HuH-7.5 (cell line): Measurements from ENCODE around the gene FAM81B.
"Not testable (repeated sequence)": the region's sequence is repeated elsewhere in the genome, so short reads cannot be mapped to it uniquely, and the experiment has no call there.

Experiments used
- DNase-seq: peaks from one replicate; pipeline ENCODE4 v3.0.0; 2011; ENCODE audit warnings: low spot score

Gene FAM81B, protein sequence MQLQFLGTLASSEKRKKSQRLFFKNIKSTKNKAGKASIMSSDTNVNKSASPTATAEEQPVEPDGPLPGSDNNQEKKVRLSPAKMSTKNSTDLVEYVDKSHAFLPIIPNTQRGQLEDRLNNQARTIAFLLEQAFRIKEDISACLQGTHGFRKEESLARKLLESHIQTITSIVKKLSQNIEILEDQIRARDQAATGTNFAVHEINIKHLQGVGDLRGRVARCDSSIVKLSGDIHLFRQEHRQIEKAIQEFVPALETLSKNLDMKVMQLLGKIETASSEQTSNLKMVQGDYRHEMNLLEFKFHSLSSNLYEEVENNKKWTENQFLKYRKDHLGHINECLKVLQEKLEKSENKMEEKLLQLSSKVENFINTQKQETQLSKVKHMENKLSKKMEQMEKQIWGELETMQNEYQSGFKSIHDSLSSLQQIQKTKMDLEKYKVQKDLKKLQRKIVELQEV

DNA sequence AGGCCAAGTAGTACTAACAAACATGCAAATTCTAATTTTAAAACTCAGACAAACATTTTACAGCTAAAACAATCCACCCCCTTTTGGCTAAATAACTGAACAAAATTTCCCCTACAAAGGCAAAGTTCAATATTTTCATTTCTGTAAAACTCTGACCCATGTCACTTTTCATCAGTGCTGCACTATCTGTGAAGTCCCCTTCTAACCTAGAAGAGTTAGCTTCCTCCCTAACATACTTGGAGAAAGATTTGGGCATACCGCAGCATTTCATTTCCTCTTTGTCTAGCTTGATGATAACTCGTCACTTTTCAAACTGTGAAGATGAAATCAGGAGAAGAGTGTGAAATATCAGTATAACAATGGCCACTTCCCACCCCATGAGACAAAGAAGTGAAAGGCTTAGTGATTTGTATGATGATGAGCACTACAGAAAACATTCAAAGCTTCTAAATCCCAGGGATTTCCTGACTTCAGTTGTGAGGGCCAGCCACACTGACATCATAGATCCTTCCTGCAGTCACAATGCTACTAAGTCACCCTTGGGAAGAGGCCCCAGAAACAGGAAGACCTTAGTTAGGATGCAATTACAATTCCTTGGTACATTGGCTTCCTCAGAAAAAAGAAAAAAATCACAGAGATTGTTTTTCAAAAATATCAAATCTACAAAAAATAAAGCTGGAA, at the start of gene FAM81B:
FAM81B (plus strand) TSS at position 555 of the 681 bp plus-strand sequence; CDS start at position 579, 24 bp downstream.
- no peak for DNase-seq

DNA sequence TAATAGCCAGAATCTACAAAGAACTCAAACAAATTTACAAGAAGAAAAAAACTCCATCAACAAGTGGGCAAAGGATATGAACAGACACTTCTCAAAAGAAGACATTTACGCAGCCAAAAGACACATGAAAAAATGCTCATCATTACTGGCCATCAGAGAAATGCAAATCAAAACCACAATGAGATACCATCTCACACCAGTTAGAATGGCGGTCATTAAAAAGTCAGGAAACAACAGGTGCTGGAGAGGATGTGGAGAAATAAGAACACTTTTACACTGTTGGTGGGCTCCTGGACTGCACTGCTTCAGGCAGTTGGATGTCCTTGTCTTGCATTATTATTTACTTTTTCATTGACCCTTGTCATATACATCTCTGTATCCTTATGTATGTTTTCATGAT, 49.7 kb upstream of the FAM81B start:
- DNase-seq = not testable (repeated sequence)

DNA sequence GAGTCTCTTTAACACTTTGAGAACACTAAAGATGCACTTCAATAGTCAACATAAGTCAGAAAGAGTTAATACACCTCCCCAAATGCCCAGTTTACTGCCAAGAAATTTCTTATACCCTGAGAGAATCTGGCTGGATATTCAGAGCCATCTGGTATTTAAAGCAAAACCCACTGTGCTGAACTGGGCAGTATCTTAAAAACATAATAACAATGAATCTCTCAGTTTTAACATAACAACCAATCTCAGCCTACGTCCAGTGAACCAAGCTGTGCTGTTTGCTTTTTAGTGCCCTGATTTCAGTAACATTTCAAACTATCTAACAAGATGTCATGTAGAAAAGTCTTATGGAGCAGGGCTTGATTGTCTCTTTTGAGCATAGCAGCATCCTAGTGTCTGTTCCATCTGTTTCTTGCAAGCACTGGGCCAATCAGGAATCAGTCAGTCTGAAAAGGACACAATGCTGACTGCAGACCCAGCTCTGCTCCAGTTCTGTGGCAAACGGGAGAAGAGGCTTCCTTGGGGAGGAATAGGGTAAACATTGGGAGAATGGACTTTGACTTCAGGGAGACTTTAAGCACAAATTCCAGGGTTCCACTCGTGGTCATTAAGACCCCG, 43.6 kb upstream of the FAM81B start:
- DNase-seq = no peak

DNA sequence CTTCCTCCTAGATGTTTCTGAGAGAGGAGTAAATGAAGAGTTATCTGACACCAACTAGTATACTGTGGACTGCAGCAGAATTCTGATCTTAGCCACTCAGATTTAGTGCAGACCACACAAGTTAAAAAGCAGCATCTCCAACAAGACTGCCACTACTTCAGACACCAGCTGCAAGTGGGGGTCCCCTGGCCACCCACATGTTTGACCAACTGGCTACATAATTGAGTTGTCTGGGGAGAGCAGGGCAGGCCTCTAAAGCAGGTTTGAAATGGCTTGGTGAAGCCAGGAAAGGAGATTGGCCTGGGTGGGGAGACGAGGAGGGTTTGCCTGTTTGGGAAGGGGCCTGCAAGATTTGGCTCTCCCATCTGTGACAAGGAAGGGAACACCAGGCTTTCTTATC, 40.5 kb upstream of the FAM81B start:
- DNase-seq = no peak

DNA sequence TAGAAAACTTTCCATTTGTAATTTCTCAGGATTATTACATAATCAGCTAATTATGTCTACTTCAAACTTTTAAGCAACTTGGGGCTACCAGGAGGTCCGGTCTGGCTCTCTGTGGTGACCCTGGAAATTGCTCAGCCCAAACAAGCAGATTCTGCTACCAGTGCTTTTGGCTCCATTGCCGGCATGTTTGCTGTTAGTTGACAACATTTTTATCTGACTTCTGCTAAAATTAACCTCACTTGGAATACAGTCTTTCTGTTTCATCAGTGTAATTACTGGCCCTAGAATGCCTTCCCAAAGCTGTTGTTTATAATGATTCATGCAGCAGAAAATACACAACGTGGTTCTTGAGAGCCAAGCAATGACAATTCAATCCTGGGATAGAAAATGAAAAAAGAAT, 38.5 kb upstream of the FAM81B start:
- no peak for DNase-seq

DNA sequence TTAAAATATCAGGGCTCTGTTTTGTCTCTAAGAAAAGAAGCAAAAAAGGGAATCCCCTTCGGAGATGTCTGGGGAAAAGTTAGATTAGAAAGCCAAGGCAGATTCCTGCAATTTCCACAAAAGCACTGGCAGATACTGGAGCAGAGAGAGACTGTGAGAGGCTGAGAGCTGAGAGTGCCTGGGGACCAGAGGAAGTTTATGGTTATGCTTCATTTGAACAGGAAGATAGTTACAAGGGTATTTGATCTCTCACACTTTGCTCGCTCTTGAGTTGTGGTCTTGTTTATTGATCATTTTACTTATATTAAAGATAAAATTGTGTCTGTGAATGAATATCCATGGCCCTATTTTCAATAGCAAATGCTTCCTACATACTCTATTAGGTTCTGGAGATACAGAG, 32.8 kb upstream of the FAM81B start:
- DNase-seq = no peak

DNA sequence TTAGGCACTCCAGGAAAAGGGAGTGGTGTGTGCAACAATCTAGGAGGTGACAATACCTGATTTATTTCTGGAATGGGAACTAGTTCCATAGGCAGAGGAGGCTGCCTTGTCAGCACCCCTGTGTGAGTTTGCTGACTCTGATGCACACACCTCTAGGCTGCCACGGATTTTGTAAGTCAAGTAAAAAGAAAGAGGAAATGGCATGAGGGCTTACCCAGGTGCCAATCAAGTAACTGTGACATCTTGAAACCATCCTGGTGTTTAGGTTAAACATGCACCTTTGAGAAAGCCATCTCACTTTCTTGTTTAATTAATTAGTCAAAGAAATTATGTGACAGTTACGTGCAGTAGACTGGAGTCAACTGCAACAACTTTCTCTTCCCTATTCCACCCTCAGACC, 32.3 kb upstream of the FAM81B start:
- DNase-seq = no peak

DNA sequence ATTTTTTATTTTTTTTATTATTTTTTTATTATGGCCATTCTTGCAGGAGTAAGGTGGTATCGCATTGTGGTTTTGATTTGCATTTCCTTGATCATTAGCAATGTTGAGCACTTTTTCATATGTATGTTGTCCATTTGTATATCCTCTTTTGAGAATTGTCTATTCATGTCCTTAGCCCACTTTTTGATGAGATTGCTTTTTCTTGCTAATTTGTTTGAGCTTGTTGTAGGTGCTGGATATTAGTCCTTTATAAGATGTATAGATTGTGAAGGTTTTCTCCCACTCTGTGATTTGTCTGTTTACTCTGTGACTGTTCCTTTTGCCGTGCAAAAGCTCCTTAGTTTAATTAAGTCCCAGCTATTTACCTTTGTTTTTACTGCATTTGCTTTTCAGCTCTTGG, 30.5 kb upstream of the FAM81B start:
- not testable (repeated sequence) for DNase-seq

DNA sequence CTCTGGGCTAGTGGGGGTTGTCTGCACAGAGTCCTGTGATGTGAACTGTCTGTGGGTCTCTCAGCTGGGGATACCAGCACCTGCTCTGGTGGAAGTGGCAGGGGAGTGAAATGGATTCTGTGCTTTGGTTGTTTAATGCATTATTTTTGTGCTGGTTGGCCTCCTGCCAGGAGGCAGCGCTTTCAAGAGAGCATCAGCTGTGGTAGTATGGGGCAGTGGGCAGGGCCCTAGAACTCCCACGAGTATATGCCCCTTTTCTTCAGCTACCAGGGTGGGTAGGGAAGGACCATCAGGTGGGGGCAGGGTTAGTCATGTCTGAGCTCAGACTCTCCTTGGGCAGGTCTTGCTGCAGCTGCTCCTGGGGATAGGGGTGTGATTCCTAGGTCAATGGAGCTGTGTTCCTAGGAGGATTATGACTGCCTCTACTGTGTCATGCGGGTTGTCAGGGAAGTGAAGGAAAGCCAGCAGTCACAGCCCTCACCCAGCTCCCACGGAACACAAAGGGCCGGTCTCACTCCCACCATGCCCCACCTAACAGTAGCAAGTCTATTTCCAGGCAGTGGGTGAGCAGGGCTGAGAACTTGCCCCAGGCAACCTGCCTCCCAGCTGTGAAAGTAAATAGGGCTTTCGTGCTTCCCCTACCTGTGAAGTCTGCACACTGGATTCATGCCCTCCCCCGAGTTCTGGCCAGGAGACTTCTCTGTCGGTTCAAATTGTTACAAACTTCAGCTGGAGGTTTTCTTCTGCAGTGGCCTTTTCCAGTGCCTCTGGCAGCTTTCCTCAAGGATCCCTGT, 25.7 kb upstream of the FAM81B start:
- no peak for DNase-seq

DNA sequence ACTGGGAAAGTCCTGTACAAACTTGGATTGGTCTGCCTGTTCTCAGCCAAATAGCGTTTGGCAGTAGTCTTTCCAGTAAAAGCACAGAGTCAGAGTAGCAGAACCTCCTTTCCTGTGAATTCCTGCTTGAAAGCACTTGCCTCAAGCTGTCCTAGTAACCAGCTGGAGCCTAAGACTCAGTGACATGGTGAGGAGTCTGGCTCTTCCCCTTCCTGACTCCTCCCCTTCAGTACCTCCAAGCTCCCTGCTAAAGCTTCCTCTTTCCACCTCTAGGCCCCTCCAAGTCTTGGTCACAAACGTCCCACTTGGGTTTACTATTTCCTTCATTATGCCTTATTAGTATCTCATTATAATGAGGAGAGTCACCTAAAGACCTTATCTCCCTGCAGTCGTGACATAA, 21.4 kb upstream of the FAM81B start:
- DNase-seq = no peak

DNA sequence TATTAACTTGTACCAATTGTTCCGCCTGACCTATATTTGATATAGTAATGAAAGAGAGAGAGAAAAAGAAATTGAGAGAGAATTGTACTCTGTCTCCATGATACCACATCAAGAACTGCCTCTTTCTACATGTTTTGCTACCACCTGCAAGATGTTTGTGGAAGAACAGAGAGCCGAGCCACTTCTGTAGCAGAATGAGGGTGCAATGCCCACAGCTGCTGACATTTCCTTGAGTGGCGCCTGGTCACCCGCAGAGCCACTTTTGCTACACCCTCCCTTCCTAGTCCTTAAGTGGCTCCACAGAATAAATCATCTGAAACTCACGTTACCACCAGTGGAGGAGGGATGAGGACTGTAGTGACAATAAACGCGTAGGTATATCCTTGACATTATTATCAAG, 17.1 kb upstream of the FAM81B start:
- DNase-seq = no peak

DNA sequence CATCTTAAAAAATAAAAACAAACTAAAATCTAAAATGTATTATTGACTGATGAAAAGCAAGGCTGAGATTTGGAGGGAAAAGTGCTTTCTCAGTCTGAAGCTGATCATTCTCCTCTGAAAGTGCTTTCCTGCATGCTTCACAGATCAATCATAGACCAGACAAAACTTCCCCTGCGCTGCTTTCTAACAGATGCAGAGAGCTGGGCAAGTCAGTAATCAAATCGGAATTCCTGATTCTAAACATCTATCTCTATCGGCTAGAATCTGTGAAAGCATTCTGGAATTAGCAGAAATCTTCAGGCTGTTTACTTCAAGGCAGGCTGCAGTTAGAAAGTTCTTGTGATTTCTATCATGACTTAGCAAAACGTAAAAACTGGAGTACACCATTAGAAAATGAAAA, 15.6 kb upstream of the FAM81B start:
- no peak for DNase-seq

DNA sequence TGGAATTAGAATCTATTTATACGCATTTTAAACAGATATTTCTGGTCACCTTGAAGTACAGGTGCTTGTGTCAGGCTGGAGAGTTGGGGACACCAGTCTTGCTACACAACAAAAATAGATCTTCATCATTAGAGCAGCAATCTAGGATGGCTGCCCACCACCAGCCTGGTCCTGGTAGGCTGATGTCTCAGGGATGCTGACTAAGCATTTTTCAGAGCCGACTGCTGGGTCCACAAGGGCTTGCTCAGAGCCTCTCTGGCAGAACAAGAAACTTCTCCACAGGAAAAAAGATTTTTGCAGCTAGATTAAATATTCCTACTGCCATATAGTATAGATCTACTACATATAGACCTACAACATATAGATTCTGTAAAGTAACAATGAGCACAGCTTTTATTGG, 12.0 kb upstream of the FAM81B start:
- no peak for DNase-seq

DNA sequence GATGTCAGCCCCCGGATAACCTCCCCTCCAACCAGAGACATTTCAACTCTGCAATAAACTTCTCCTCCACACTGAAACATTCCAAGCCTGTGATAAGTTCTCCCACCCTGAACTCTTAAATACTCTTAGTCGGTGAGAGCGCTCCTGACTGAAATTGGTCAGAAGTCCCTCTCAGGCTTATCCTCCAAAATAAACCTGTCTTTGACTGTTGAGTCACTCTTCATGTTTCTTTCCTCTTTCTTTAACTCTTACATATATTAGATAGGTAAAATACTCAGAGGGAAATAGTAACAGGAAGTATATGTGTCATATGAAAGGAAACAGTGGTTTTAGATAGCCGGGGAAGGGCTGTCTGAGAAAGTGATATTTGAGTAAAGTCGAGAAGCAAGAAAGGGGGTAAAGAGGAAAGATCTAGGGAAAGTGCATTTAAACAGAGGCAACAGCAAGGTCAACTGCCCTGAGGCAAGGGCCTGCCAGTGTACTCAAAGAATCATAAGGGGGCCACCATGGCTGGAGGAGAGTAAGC, 11.0 kb upstream of the FAM81B start:
- DNase-seq = no peak

DNA sequence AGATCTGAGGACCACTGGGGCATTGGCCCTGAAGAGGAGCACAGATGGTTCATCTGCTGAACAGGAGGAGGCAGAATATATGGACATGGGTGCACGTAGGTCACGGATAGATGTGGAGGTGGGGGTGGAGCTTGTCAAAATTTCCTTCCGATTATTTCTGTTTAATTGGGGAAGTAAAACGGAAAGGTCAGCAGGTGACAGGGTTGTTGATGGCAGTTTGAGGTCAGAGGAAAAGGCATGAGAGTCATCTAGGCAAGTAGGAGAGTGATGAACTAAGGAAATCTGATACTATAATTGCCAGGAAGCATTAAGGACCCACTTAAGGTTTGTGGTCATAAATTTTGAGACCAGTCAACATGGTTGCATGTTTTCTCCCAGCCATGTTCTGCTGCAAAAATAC, 8.4 kb upstream of the FAM81B start:
- no peak for DNase-seq

DNA sequence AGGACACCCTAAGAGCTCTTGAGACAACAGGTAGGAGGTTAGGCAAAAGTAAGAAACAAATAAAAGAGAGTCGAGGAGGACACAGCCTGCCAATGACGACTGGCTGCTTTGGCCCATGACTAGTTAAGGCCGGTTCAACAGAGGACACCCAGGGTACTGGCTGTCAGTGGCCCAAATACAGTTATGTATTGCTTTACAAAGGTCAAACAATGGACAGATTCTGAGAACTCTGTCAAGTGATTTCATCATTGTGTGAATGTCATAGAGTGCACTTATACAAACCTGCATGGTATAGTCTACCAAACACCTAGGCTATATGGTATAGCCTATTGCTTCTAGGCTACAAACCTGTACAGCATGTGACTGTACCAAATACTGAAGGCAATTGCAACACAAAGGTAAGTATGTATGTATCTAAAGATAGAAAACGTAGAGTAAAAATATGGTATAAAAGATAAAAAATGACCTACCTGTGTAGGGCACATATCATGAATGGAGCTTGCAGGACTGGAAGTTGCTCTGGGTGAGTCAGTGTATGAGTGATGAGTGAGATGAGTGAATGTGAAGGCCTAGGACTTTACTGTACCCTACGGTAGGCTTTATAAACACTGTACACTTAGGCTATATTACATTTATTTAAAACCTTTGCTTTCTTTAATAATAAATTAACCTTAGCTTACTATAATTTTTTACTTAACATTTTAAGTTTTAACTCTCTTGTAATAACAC, 6.5 kb upstream of the FAM81B start:
- DNase-seq = no peak

DNA sequence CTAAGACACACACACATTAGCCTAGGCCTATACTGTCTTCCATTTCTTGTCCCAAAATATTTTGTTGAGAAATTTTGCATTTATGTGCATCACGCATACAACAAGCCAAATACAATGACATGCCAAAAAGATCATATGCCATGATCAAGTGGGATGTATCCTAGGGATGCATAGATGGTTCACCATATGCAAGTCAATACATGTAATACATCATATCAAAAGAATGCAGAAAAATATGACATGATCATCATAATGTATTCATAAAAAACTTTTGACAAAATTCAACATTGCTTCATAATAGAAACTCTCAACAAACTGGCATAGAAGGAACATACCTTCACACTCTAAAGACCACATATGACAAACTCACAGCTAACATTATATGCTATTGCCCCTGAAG, 5.8 kb upstream of the FAM81B start:
- DNase-seq = no peak

DNA sequence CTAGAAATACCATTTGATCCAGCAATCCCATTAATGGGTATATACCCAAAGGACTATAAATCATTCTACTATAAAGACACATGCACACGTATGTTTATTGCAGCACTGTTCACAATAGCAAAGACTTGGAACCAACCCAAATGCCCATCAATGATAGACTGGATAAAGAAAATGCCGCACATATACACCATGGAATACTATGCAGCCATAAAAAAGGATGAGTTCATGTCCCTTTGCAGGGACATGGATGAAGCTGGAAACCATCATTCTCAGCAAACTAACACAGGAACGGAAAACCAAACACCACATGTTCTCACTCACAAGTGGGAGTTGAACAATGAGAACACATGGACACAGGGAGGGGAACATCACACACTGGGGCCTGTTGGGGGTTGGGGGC, 799 bp downstream of the FAM81B start:
- DNase-seq = not testable (repeated sequence)

DNA sequence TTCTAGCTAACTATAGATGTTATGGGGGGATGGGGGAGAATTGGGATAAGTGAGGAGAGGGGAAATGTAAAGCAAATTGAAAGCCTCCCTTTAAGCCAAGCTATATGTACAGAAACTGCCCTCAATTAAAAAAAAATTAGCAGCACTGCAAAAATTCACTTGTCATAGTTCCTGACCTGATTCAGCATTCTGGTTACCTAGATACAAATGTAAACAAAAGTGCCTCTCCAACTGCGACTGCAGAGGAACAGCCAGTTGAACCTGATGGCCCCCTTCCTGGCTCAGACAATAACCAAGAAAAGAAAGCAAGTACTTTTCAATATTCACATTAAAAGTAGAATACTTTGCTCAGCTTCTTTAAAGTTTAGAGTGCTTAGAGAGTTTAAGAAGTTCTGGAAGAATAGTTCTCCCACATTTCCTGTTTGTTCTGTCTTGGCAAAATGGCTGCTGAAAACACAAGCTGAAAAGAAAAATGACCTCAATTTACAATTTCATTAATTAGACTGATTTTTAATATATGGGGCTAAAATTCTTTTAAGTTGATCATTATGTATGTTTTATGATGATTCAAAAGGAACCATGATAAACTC, 1.5 kb downstream of the FAM81B start:
- no peak for DNase-seq

DNA sequence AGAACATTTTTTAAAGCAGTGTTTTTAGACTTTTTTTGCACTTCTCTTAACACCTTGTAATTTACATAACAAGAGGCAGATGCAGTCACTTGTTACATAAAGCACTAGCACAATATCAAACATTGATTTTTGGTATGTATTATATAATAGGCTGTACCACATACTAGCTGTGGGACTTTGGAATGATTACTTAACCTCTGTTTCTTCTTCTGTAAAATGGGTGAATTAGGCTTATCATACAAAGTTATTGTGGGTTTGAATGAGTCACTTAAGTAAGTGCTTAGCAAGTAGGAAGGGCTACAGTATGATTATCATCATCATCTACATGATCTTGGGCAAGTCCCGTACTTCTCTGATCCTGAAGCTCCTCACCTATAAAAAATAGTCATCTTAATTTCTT, 2.1 kb downstream of the FAM81B start:
- DNase-seq = no peak

DNA sequence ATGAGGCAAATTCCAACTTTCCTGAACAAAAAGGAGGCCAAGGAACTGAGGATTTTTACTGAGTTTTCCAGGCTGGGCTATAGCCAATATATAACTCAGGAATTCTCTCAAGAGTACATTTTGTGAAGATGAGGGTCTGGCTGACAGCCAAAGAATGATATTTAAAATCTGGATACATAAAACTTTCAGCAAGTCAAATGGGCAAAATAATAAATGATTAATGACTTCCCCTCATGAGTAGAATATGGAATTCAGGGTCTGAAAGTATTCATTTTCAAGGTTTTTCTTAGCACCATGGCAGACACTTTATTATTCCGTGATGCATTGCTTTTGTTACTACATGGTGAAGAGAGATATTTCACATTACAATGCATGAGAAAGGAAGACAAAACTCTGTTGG, 7.8 kb downstream of the FAM81B start:
- no peak for DNase-seq
